Hepatocyte (in vitro differentiated cells): ENCODE measurements around the gene LIN52. TPM values are rescaled to one million over a fixed set of nuclear protein-coding genes. Genes with fewer than 3 reads are reported as not detected.

Source experiments
- DNase-seq: peaks from one replicate; pipeline ENCODE4 v3.0.0-alpha.2; 2016; ENCODE audit warnings: low spot score
- H2AFZ ChIP-seq: fragments of 200-600 bp; sonication (generic); 2 replicates; pipeline ENCODE4 v1.6.0; 2016; ENCODE audit warnings: antibody characterized with exemption, mild to moderate bottlenecking
- H3K27ac ChIP-seq: fragments of 200-600 bp; sonication (generic); 2 replicates; pipeline ENCODE4 v1.5.1; 2016; ENCODE audit warnings: mild to moderate bottlenecking
- H3K27me3 ChIP-seq: fragments of 200-600 bp; sonication (generic); 2 replicates; pipeline ENCODE4 v1.6.1; 2016
- H3K36me3 ChIP-seq: fragments of 200-600 bp; sonication (generic); replicated peaks from 2 replicates; pipeline ENCODE4 v1.5.1; 2016; ENCODE audit warnings: low read depth; ENCODE audit not compliant: insufficient read depth
- H3K4me1 ChIP-seq: fragments of 200-600 bp; sonication (generic); 2 replicates; pipeline ENCODE4 v1.5.1; 2016; ENCODE audit warnings: mild to moderate bottlenecking, moderate library complexity; ENCODE audit not compliant: insufficient read depth
- H3K4me2 ChIP-seq: fragments of 200-600 bp; sonication (generic); 2 replicates; pipeline ENCODE4 v1.6.0; 2016
- H3K4me3 ChIP-seq: fragments of 200-600 bp; sonication (generic); 2 replicates; pipeline ENCODE4 v1.5.1; 2016; ENCODE audit warnings: mild to moderate bottlenecking
- H3K79me2 ChIP-seq: fragments of 200-600 bp; sonication (generic); 2 replicates; pipeline ENCODE4 v1.6.0; 2017; ENCODE audit warnings: mild to moderate bottlenecking
- H3K9me2 ChIP-seq: fragments of 200-600 bp; sonication (generic); replicated peaks from 2 replicates; pipeline ENCODE4 v1.6.0; 2017; ENCODE audit warnings: mild to moderate bottlenecking; ENCODE audit not compliant: insufficient read depth
- H3K9me3 ChIP-seq: fragments of 200-600 bp; sonication (generic); 2 replicates; pipeline ENCODE4 v1.5.1; 2016; ENCODE audit warnings: low read depth, mild to moderate bottlenecking
- H4K20me1 ChIP-seq: fragments of 200-600 bp; sonication (generic); 2 replicates; pipeline ENCODE4 v1.6.0; 2016; ENCODE audit warnings: mild to moderate bottlenecking; ENCODE audit not compliant: insufficient read depth, poor library complexity, severe bottlenecking
- EZH2 ChIP-seq: fragments of 200-600 bp; sonication (generic); IDR thresholded peaks from 2 replicates; pipeline ENCODE4 v1.6.1; 2016; ENCODE audit warnings: antibody characterized with exemption, mild to moderate bottlenecking, borderline replicate concordance
- EZH2phosphoT487 ChIP-seq: fragments of 200-600 bp; sonication (generic); IDR thresholded peaks from one replicate; pipeline ENCODE4 v1.6.1; 2018; ENCODE audit warnings: antibody characterized with exemption, mild to moderate bottlenecking, low read depth, moderate library complexity; ENCODE audit not compliant: unreplicated experiment, severe bottlenecking
- WGBS: methylation state at CpG from one replicate; pipeline ENCODE4 v1.1.6; 2016; ENCODE audit warnings: low lambda C conversion rate; ENCODE audit errors: missing lambda C conversion rate; 5-methylcytosine and 5-hydroxymethylcytosine counted together
- polyA plus RNA-seq: library from polyadenylated mRNA; unstranded; fragments of >200 nt; fragmentation: Nextera tagmentation; extraction: Ambion mirVana; gene quantifications from 2 replicates; pipeline ENCODE4 v1.2.1, GENCODE V29; 2016
- total RNA-seq: library from RNA; depleted of rRNA; stranded (reverse); fragments of >200 nt; gene quantifications from 2 replicates; pipeline ENCODE4 v1.2.3, GENCODE V29; 2014
- TF ChIP-seq, protein P1 (sequence below): fragments of 200-600 bp; sonication (generic); IDR thresholded peaks from 2 replicates; pipeline ENCODE4 v1.5.1; 2016; ENCODE audit warnings: antibody characterized with exemption, mild to moderate bottlenecking; ENCODE audit not compliant: poor library complexity

The LIN52 gene, protein sequence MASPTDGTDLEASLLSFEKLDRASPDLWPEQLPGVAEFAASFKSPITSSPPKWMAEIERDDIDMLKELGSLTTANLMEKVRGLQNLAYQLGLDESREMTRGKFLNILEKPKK
- total RNA-seq (14.3 and 14.4 TPM in 2 replicates), polyA plus RNA-seq (13.5 and 13.7 TPM in 2 replicates)

DNA sequence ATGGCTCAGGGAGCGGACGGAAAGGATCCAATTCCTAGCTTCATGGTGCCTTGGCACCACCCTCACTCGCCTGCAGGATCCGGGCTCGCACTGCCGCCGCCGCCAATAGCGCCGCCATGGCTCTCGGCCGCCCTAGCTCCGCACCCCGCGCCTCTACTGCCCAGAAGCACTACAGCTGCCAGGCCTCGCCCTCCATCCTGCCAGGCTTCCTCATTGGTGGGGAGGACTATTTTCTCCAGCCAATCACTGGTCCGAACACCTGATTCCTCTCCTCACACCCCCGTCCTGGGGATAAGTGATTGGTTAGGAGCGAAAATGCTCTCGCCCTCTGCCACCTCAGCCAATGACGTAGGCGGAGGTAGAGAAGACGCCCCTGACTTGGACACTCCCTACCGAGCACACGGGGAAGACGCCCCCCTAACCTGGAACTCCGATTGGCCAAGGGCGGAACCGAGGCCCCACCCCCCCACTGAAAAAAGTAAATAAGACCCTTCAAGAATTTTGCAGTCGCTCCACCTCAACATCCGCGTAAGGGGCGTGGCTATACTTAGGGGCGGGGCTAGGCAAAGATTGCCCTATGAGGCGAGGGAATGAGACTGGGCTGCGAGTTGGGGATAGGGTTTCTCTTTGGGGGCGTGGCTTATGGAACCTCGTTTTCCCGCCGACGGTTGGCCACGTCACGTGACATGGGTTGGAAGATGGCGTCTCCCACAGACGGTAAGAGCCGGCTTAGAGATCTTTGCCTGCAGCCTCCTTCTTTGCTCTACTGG is at the start of gene LIN52, which contains the start of gene ALDH6A1:
TSS of gene LIN52 (plus strand) at position 680 of the 770 bp plus-strand sequence. CDS start at position 699, 19 bp downstream.
TSS of gene ALDH6A1 (minus strand) at position 177 of the 770 bp plus-strand sequence. CDS start at position 118, 59 bp downstream.
- H3K4me3 ChIP-seq = peak within 1 kb of the TSS; percentile 32
- peak within 1 kb of the TSS; percentile 78 for H3K27ac ChIP-seq
- H3K79me2 ChIP-seq = peaks cover 43% of the 10 kb centered on the region
- no peaks in the 10 kb centered on the region for H3K9me3 ChIP-seq
- no peaks in the 10 kb centered on the region for H4K20me1 ChIP-seq
- TF ChIP-seq EZH2phosphoT487 = no peak
- TF ChIP-seq EZH2 = no peak
- TF ChIP-seq, protein P1, sequence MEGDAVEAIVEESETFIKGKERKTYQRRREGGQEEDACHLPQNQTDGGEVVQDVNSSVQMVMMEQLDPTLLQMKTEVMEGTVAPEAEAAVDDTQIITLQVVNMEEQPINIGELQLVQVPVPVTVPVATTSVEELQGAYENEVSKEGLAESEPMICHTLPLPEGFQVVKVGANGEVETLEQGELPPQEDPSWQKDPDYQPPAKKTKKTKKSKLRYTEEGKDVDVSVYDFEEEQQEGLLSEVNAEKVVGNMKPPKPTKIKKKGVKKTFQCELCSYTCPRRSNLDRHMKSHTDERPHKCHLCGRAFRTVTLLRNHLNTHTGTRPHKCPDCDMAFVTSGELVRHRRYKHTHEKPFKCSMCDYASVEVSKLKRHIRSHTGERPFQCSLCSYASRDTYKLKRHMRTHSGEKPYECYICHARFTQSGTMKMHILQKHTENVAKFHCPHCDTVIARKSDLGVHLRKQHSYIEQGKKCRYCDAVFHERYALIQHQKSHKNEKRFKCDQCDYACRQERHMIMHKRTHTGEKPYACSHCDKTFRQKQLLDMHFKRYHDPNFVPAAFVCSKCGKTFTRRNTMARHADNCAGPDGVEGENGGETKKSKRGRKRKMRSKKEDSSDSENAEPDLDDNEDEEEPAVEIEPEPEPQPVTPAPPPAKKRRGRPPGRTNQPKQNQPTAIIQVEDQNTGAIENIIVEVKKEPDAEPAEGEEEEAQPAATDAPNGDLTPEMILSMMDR = no peak
- H3K9me2 ChIP-seq = no peaks in the 10 kb centered on the region
- no peaks in the 10 kb centered on the region for H3K36me3 ChIP-seq
- peaks cover 9% of the 10 kb centered on the region for H3K4me1 ChIP-seq
- peak within 1 kb of the TSS; percentile 89 for H3K4me2 ChIP-seq
- peak within 1 kb of the TSS; percentile 38 for H2AFZ ChIP-seq
- under 1% methylated on average over 46 of the region's 46 CpGs for WGBS
- DNase-seq = peak; percentile 100
- H3K27me3 ChIP-seq = no peaks in the 10 kb centered on the region

DNA sequence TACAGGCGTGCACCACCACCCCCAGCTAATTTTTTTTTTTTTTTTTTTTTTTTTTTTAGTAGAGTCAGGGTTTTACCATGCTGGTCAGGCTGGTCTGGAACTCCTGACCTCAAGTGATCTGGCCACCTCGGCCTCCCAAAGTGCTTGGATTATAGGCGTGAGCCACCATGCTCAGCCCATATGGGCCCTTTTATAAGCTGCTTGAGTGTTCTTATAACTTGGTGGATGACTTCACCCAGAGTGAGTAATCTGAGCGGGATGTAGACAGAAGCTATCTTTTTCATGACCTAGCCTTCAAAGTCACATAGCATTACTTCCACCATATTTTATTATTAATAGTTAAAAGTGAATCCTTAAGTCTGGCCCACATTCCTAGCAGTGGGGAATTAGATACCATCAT is 49.2 kb upstream of the LIN52 start:
- H3K4me1 ChIP-seq = no peaks in the 10 kb centered on the region
- H3K79me2 ChIP-seq = no peaks in the 10 kb centered on the region
- H4K20me1 ChIP-seq = no peaks in the 10 kb centered on the region
- H3K4me3 ChIP-seq = no peak overlapping the region
- TF ChIP-seq EZH2phosphoT487 (no peak), EZH2 (no peak)
- TF ChIP-seq, protein P1 = no peak
- no peaks in the 10 kb centered on the region for H3K36me3 ChIP-seq
- no peak overlapping the region for H2AFZ ChIP-seq
- DNase-seq = no peak
- H3K27ac ChIP-seq = no peak overlapping the region
- WGBS = 91% methylated on average over 3 of the region's 4 CpGs
- H3K27me3 ChIP-seq = no peaks in the 10 kb centered on the region
- no peak overlapping the region for H3K4me2 ChIP-seq
- H3K9me3 ChIP-seq = no peaks in the 10 kb centered on the region
- H3K9me2 ChIP-seq = no peaks in the 10 kb centered on the region

DNA sequence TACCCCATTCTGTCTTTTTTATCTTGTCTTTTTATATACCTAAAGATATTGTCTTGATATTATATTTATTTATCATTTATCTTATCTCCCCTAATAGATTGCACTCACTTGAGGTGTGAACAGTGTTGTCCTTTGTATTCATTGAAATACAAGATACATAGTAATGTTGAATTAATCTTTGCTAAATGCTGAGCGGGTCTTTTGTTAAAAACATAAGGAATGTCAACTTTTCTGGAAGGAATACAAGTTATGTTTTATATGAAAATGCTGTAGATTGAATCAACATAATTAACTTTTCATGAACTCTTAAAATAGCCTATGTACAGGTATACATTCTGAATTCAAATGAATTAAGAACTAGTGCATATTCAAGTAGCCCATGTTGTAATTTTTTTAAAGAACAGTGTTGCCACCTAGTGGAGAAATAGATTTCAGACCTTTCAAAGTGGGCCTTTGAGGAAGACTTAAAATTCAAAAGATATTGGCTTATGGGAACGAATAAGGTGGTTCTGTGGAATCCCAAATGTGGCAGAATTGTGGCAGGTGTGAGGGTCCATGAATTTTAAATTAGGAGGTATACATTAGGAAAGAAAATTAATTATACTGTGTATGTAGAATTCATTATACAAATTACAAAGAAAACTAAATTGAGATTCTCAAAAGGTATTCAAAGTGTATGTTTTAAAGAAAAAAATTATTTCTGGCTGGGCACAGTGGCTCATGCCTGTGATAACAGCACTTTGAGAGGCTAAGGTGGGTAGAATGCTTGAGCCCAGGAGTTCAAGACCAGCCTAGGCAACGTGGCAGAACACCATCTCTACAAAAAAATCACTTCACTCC is 46.5 kb upstream of the LIN52 start:
- Histone ChIP-seq H3K27ac (no peak overlapping the region), H3K4me3 (no peak overlapping the region), H3K4me2 (no peak overlapping the region), H4K20me1 (no peaks in the 10 kb centered on the region), H3K36me3 (no peaks in the 10 kb centered on the region), H3K4me1 (no peaks in the 10 kb centered on the region), H3K27me3 (no peaks in the 10 kb centered on the region), H3K79me2 (no peaks in the 10 kb centered on the region), H2AFZ (no peak overlapping the region), H3K9me2 (no peaks in the 10 kb centered on the region), H3K9me3 (no peaks in the 10 kb centered on the region)
- 69% methylated on average over 3 of the region's 3 CpGs for WGBS
- peak; percentile 50 for DNase-seq
- TF ChIP-seq, protein P1 = peak; percentile 78
- TF ChIP-seq EZH2 = no peak
